8988T (cell line): ENCODE data around the gene SLC9C2.
A peak's percentile ranks its signal among the peaks of the same experiment; 100 is the strongest.
"Not testable (repeated sequence)": the region's sequence is repeated elsewhere in the genome, so short reads cannot be mapped to it uniquely, and the experiment has no call there.

ENCODE experiments used
- DNase-seq: peaks from one replicate; pipeline ENCODE4 v3.0.0; 2011

The SLC9C2 gene

GRCh38 chr1:173478094-173478674 is 124.7 kb downstream of the SLC9C2 start:
- no peak for DNase-seq

DNA sequence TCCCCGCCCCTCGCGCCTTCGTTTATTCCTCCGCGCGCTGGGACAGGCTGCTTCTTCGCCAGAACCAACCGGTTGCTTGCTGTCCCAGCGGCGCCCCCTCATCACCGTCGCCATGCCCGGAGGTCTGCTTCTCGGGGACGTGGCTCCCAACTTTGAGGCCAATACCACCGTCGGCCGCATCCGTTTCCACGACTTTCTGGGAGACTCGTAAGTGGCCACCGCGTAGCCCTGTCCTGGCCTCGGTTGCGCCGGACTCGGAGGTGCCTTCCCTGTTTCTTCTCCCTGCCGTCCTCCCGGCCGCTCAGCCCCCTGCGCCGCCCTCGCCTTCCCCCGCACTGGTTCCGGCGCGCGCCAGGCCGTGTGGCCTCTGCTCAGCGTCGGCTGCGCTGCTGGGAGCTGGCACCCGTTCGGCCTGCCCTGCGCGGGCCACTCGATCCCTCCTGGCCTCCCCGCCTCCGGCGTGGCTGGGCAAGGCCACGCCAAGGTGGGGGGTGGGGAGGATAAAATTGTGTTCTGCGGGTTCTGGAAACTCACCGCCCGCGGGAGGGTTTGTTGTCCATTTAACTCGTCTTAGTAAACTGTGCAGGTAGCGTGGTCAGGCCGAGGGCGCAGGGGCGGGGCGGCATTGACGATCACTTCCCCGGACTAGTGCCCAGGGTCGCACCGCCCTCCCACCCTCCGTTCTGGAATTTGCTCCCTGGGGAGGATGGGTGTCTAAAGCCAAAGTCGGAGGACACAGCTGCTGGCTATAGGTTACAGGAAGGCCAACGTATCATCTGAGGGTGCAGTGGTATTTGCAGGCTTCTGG is 125.4 kb downstream of the SLC9C2 start, which contains the start of gene PRDX6:
TSS of gene PRDX6 (plus strand) at position 50 of the 808 bp plus-strand sequence. CDS start at position 113, 63 bp downstream.
- no peak for DNase-seq

DNA sequence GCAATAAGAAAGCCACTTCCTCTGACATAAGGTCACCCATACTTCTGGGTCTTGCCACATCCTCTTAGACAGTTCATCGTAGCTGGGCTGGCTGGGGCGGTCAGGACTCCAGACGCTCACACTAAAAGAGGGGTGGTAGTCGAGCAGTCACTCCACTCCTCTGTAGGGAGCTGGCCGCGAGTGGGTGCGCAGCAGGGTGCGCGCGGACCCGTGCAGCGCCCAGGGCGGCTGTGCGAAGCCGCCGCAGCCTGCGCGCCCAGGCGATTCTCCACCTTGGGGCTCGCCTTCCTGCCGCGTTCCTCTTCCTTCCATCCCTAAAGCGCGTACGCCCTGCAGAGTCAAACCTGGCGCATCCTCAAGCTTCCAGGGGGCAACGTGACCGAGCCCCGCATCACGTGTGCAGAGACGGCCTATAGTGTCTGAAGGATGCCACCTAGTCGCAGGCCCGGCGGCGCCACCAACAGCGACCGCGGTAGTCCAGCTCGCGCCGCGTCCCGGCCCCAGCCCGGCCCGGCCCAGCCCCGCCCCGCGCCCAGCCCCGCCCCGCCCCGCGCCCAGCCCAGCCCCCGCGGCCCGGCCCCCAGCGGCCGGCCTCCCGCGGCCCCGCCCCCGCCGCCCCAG is 126.1 kb downstream of the SLC9C2 start:
- peak; percentile 90 for DNase-seq

DNA sequence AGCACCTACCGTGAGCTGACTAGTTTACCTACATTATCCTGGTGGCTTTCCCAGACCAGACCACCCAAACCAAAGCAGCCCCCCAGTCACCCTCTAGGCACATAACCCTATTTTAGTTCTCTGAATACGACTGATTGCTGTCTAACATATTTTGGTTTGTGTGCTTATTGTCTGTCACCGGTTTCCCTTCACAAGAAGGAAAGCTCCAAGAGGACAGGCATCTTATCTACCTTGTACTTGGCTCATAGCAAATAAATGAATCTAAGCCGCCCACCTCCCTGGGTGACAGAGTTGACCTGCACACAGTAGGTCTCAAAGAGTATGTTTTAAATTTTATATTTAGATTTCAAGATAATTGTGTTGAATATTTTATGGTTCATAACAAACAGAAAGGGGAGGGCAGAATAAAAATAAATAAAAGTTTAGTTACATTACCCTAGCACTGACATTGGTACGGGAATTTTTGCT is 126.6 kb downstream of the SLC9C2 start:
- no peak for DNase-seq

- DNase-seq: no peak
These were observed 127.2 kb downstream of the SLC9C2 start for GRCh38 chr1:173475564-173476196.

GRCh38 chr1:173474780-173475421 is 128.0 kb downstream of the SLC9C2 start:
- DNase-seq: not testable (repeated sequence)

DNA sequence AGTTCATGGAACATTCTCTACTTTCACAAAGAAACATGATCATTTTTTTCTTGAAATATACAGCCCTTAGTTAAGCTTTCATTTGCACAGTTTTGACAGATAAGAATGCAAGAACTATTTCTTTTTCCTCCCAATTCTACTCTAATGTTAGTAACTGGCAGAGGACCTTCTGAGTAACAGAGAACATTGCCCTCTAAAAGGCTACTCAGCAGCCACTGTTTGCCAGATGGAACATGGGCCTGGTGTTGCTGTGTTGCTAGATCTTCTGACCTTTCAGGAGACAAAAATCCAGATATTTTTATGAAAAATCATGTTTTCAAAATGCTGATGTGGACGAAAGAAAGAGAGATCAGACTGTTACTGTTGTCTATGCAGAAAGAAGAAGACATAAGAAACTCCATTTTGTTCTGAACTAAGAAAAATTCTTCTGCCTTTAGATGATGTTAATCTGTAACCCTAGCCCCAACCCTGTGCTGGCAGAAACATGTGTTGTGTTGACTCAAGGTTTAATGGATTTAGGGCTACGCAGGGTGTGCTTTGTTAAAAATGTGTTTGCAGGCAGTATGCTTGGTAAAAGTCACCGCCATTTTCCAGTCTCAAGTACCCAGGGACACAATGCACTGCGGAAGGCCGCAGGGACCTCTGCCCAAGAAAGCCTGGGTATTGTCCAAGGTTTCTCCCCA is 128.6 kb downstream of the SLC9C2 start:
- DNase-seq: no peak

GRCh38 chr1:173473599-173474011 is 129.3 kb downstream of the SLC9C2 start:
- no peak for DNase-seq

DNA sequence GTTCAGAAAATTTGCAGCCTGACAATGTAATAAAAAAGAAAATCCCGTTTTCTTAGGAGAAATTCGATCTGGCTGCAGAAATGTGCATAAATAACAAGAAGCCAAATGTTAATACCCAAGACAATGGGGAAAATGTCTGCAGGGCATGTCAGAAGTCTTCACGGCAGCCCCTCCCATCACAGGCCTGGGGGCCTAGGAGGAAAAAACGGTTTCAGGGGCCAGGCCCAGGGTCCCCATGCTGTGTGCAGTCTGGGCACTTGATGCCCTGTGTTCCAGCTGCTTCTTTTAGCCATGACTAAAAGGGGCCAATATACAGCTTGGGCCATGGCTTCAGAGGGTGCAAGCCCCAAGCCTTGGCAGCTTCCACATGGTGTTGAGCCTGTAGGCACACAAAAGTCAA is 132.3 kb downstream of the SLC9C2 start:
- no peak for DNase-seq

DNA sequence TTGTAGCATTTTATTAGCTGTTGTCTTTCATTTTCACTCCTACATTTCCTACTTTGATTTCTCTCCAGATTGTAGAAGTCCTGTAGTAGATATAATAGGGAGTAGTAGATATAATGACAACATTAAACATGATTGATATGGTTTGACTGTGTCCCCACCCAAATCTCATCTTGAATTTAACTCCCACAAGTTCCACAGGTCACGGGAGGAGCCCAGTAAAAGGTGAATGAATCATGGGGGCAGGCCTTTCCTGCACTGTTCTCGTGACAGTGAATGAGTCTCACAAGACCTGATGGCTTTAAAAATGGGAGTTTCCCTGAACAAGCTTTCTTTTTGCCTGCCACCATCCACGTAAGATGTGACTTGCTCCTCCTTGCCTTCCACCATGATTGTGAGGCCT is 133.2 kb downstream of the SLC9C2 start:
- DNase-seq: no peak

GRCh38 chr1:173467426-173467825 is 135.4 kb downstream of the SLC9C2 start:
- DNase-seq: no peak

- not testable (repeated sequence) for DNase-seq
These were observed 138.7 kb downstream of the SLC9C2 start for GRCh38 chr1:173464185-173464584.

DNA sequence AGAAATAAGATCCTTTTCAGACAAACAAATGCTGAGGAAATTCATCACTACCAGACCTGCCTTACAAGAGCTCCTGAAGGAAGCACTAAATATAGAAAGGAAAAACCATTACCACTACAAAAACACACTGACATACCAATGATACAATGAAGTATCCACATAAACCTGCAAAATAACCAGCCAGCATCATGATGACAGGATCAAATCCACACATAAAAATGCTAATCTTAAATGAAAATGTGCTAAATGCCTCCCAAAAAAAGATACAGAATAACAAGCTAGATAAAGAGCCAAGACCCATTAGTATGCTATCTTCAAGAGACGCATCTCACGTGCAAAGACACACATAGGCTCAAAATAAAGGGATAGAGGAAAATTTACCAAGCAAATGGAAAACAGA is 140.2 kb downstream of the SLC9C2 start:
- DNase-seq: not testable (repeated sequence)

DNA sequence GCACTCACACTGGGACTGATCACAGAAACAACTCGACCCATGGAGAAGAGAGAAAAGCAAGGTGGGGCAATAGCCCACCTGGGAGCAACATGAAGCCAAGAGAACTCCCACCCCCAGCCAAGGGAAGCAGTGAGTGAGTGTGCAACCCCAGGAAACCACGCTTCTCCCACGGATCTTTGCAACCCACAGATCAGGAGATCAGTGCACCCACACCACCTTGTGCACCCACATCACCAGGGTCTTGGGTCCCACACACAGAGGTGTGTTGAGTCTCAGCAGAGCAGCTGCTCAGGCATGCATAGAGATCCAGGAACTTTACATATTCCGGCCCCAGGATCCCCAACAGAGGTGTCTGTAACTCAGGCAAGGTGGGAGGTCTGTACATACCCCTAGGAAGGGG is 143.0 kb downstream of the SLC9C2 start:
- no peak for DNase-seq

- DNase-seq: no peak
These were observed 147.8 kb downstream of the SLC9C2 start for GRCh38 chr1:173454966-173455524.

GRCh38 chr1:173453982-173454381 is 148.9 kb downstream of the SLC9C2 start:
- DNase-seq: no peak

DNA sequence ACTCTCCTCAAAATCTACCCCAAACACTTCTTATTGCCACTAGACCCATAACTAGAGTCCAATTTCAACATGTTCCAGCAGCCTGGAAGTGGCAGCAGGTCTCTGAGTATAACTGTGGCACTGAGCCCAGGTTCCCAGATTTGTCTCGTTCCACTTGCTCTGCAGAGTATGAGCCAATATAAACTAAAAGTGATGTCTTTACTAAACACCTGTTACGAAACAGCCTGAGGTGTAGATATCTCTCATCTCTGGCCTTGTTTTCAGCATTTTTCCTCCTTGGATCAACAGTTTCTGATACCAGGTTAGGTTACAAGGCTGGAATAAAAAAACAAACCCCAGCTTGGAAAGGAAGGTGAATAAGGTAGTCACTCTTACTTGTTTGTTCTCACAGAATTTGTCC is 150.9 kb downstream of the SLC9C2 start:
- DNase-seq: no peak
